HEK293 (cell line): ENCODE results near the gene SLC35E1.

Experiments
- CTCF ChIA-PET: fragments of 350-600 bp; formaldehyde crosslinking; extraction: SDS; loops from one replicate; lab custom pipeline; 2021; ENCODE audit warnings: antibody characterized with exemption; lab: Yijun Ruan, JAX
- POLR2A ChIA-PET: fragments of 300-600 bp; formaldehyde crosslinking; extraction: SDS; loops from one replicate; lab custom pipeline; 2020; ENCODE audit warnings: antibody characterized with exemption, inconsistent platforms; lab: Yijun Ruan, JAX
- H3K27ac ChIP-seq: fragments of 200-500 bp; sonication (Bioruptor generic); 2 replicates; pipeline ENCODE4 v1.5.1; 2014; ENCODE audit warnings: low read depth, low read length, control low read depth, inconsistent platforms; ENCODE audit errors: extremely low read depth
- H3K36me3 ChIP-seq, 2 experiments: fragments of 200-500 bp in 1 of 2; sonication (Bioruptor generic) in 1 of 2; 1 replicate in 1 of 2; 2 replicates in 1 of 2; pipeline ENCODE4 v1.5.1; 2014 to 2017; ENCODE audit warnings: inconsistent platforms in 2 of 2, low read length in 2 of 2; ENCODE audit not compliant: control insufficient read depth in 2 of 2, insufficient read depth in 1 of 2
- H3K4me1 ChIP-seq: fragments of 200-500 bp; sonication (Bioruptor generic); 2 replicates; pipeline ENCODE4 v1.5.1; 2014; ENCODE audit warnings: mild to moderate bottlenecking, low read length, inconsistent platforms; ENCODE audit not compliant: control insufficient read depth, insufficient read depth
- H3K4me3 ChIP-seq: 2 replicates; pipeline ENCODE4 v1.5.1; 2011; ENCODE audit warnings: low read depth, mild to moderate bottlenecking, control low read depth, low read length, moderate library complexity
- H3K9me3 ChIP-seq: fragments of 200-500 bp; sonication (Bioruptor generic); 2 replicates; pipeline ENCODE4 v1.5.1; 2014; ENCODE audit warnings: low read depth, low read length, inconsistent platforms; ENCODE audit not compliant: control insufficient read depth, insufficient read depth
- EGR2 ChIP-seq: fragments of 450-650 bp; formaldehyde crosslinking; IDR thresholded peaks from 2 replicates; pipeline ENCODE4 v1.5.1; 2016; ENCODE audit warnings: low read depth, missing biosample characterization, missing genetic modification characterization
- HOXC10 ChIP-seq: sonication (generic); formaldehyde crosslinking; IDR thresholded peaks from 2 replicates; pipeline ENCODE4 v1.8.1; 2023; ENCODE audit warnings: mild to moderate bottlenecking, missing genetic modification reagents
- KLF16 ChIP-seq: fragments of 450-650 bp; formaldehyde crosslinking; IDR thresholded peaks from 2 replicates; pipeline ENCODE4 v1.5.1; 2017; ENCODE audit warnings: missing biosample characterization, missing genetic modification characterization
- PRDM10 ChIP-seq: fragments of 450-650 bp; formaldehyde crosslinking; IDR thresholded peaks from 2 replicates; pipeline ENCODE4 v1.5.1; 2016; ENCODE audit warnings: missing biosample characterization, missing genetic modification characterization
- ZBTB1 ChIP-seq: fragments of 450-650 bp; formaldehyde crosslinking; IDR thresholded peaks from 2 replicates; pipeline ENCODE4 v1.5.1; 2016; ENCODE audit warnings: missing biosample characterization, missing genetic modification characterization
- ZBTB20 ChIP-seq: fragments of 450-650 bp; formaldehyde crosslinking; IDR thresholded peaks from 2 replicates; pipeline ENCODE4 v1.5.1; 2016; ENCODE audit warnings: missing biosample characterization, missing genetic modification characterization
- ZBTB48 ChIP-seq: fragments of 450-650 bp; formaldehyde crosslinking; IDR thresholded peaks from 2 replicates; pipeline ENCODE4 v1.5.1; 2016; ENCODE audit warnings: missing biosample characterization, missing genetic modification characterization
- ZFHX2 ChIP-seq: fragments of 450-650 bp; formaldehyde crosslinking; conservative IDR thresholded peaks from 2 replicates; pipeline ENCODE4 v1.5.1; 2016; ENCODE audit warnings: missing biosample characterization, missing genetic modification characterization
- ZFP37 ChIP-seq: fragments of 450-650 bp; formaldehyde crosslinking; IDR thresholded peaks from 2 replicates; pipeline ENCODE4 v1.5.1; 2016; ENCODE audit warnings: missing biosample characterization, missing genetic modification characterization
- ZNF146 ChIP-seq: fragments of 450-650 bp; formaldehyde crosslinking; IDR thresholded peaks from 2 replicates; pipeline ENCODE4 v1.5.1; 2016; ENCODE audit warnings: missing biosample characterization, missing genetic modification characterization
- ZNF155 ChIP-seq: fragments of 450-650 bp; formaldehyde crosslinking; IDR thresholded peaks from 2 replicates; pipeline ENCODE4 v1.5.1; 2016; ENCODE audit warnings: missing biosample characterization, missing genetic modification characterization
- ZNF16 ChIP-seq: fragments of 450-650 bp; formaldehyde crosslinking; IDR thresholded peaks from 2 replicates; pipeline ENCODE4 v1.5.1; 2016; ENCODE audit warnings: low read depth, missing biosample characterization, missing genetic modification characterization
- ZNF449 ChIP-seq: fragments of 450-650 bp; formaldehyde crosslinking; IDR thresholded peaks from 2 replicates; pipeline ENCODE4 v1.5.1; 2017; ENCODE audit warnings: missing biosample characterization, mild to moderate bottlenecking, missing genetic modification characterization, moderate library complexity
- ZNF473 ChIP-seq: fragments of 450-650 bp; formaldehyde crosslinking; IDR thresholded peaks from 2 replicates; pipeline ENCODE4 v1.5.1; 2017; ENCODE audit warnings: missing biosample characterization, missing genetic modification characterization
- ZNF513 ChIP-seq: fragments of 450-650 bp; IDR thresholded peaks from 2 replicates; pipeline ENCODE4 v1.5.1; 2018; ENCODE audit warnings: missing biosample characterization, missing genetic modification characterization
- ZNF600 ChIP-seq: fragments of 450-650 bp; formaldehyde crosslinking; IDR thresholded peaks from 2 replicates; pipeline ENCODE4 v1.5.1; 2016; ENCODE audit warnings: missing biosample characterization, missing genetic modification characterization
- ZNF624 ChIP-seq: fragments of 450-650 bp; formaldehyde crosslinking; IDR thresholded peaks from 2 replicates; pipeline ENCODE4 v1.5.1; 2017; ENCODE audit warnings: missing biosample characterization, missing genetic modification characterization
- ZNF660 ChIP-seq: fragments of 450-650 bp; IDR thresholded peaks from 2 replicates; pipeline ENCODE4 v1.5.1; 2018; ENCODE audit warnings: missing biosample characterization, mild to moderate bottlenecking, missing genetic modification characterization

SLC35E1 gene

GRCh38 chr19:16581145-16581970 lies 9.1 kb upstream of the SLC35E1 start:
- CTCF ChIA-PET, result interaction anchor here (0.7 kb wide), 1 partner anchor 250 kb away, joined by 3 read pairs; no protein-coding TSS in a partner anchor
- peaks cover 0 to 28% of the 10 kb centered on the region in 2 experiments; a peak in 1 of 3 replicates for H3K36me3 ChIP-seq
- POLR2A ChIA-PET, result interaction anchor here (0.8 to 1.1 kb wide), 3 partner anchors 8 to 12 kb away, joined by 3 to 4 read pairs (median 3); partner anchors contain the start of gene SLC35E1
- H3K27ac ChIP-seq, result no peak overlapping the region
- H3K4me1 ChIP-seq, result peaks cover 3% of the 10 kb centered on the region
- peak; percentile 18; the same call in 1 of the 2 replicates for TF ChIP-seq ZBTB20
- TF ChIP-seq ZNF600 (tag by site-specific recombination), result peak; percentile 24; the same call in 1 of the 2 replicates
- peak; percentile 59; the same call in 1 of the 2 replicates for TF ChIP-seq ZNF449 (tag by site-specific recombination)
- TF ChIP-seq ZBTB48 (tag by site-specific recombination), result no peak
- TF ChIP-seq ZNF146 (tag by site-specific recombination), result no peak
- no peak overlapping the region for H3K4me3 ChIP-seq
- no peaks in the 10 kb centered on the region for H3K9me3 ChIP-seq

- H3K9me3 ChIP-seq, result no peaks in the 10 kb centered on the region
- H3K36me3 ChIP-seq, result peaks cover 0 to 48% of the 10 kb centered on the region in 2 experiments; a peak in 1 of 3 replicates
- H3K27ac ChIP-seq, result no peak overlapping the region
- H3K4me1 ChIP-seq, result peaks cover 2% of the 10 kb centered on the region
- POLR2A ChIA-PET, result no interaction called here
- no peak overlapping the region for H3K4me3 ChIP-seq
- CTCF ChIA-PET, result no interaction called here
- TF ChIP-seq ZNF473 (tag by site-specific recombination), result no peak
- TF ChIP-seq EGR2 (tag by site-specific recombination), result peak; percentile 91
- no peak for TF ChIP-seq ZNF155
- TF ChIP-seq ZFHX2, result peak; percentile 82
- no peak for TF ChIP-seq KLF16 (tag by site-specific recombination)
- no peak for TF ChIP-seq ZNF513 (tag by site-specific recombination)
- TF ChIP-seq ZBTB1 (tag by site-specific recombination), result no peak
- no peak for TF ChIP-seq ZNF660 (tag by site-specific recombination)
These were observed 7.2 kb upstream of the SLC35E1 start for GRCh38 chr19:16579381-16579780.

- H3K4me1 ChIP-seq, result no peaks in the 10 kb centered on the region
- TF ChIP-seq ZFP37 (no peak), ZNF624 (no peak), ZNF16 (tag by site-specific recombination) (no peak), PRDM10 (tag by site-specific recombination) (no peak), HOXC10 (no peak)
- TF ChIP-seq, all 188 proteins: peak for 0
- POLR2A ChIA-PET, result no interaction called here
- Histone ChIP-seq H3K36me3 (peaks cover 0 to 52% of the 10 kb centered on the region in 2 experiments; a peak in 1 of 3 replicates), H3K9me3 (no peaks in the 10 kb centered on the region), H3K4me3 (no peak overlapping the region), H3K27ac (no peak overlapping the region)
- CTCF ChIA-PET, result no interaction called here
These were observed 5.3 kb upstream of the SLC35E1 start for GRCh38 chr19:16577531-16577985.
